HG02610 (cell line): Measurements from ENCODE around the gene MST1R.
"Not testable (repeated sequence)": the region's sequence is repeated elsewhere in the genome, so short reads cannot be mapped to it uniquely, and the experiment has no call there.

Experiments used
- ATAC-seq: cut with Tn5 transposase; IDR thresholded peaks from one replicate; pipeline ENCODE4 v1.9.1; 2021; ENCODE audit warnings: mild to moderate bottlenecking, moderate library complexity; ENCODE audit not compliant: unreplicated experiment

The MST1R gene

GRCh38 chr3:49912881-49913281, 9.2 kb upstream of the MST1R start:
- ATAC-seq, result no peak

- no peak for ATAC-seq
Measured at GRCh38 chr3:49911611-49912010, 7.9 kb upstream of the MST1R start.

- no peak for ATAC-seq
Measured at GRCh38 chr3:49911124-49911420, 7.4 kb upstream of the MST1R start.

GRCh38 chr3:49910409-49911123, 6.9 kb upstream of the MST1R start:
- ATAC-seq, result no peak

- no peak for ATAC-seq
Measured at GRCh38 chr3:49908373-49909199, 4.9 kb upstream of the MST1R start.

- no peak for ATAC-seq
Measured at GRCh38 chr3:49906073-49906743, 2.5 kb upstream of the MST1R start.

GRCh38 chr3:49904448-49904847, 775 bp upstream of the MST1R start:
- not testable (repeated sequence) for ATAC-seq

GRCh38 chr3:49902511-49903345, 945 bp downstream of the MST1R start:
- no peak for ATAC-seq

- ATAC-seq, result no peak
Measured at GRCh38 chr3:49901366-49902339, 2.0 kb downstream of the MST1R start.

GRCh38 chr3:49900491-49901153, 3.1 kb downstream of the MST1R start:
- ATAC-seq, result no peak

GRCh38 chr3:49899815-49900214, 3.9 kb downstream of the MST1R start:
- no peak for ATAC-seq

- no peak for ATAC-seq
Measured at GRCh38 chr3:49898991-49899390, 4.7 kb downstream of the MST1R start.

- ATAC-seq, result no peak
Measured at GRCh38 chr3:49896345-49896744, 7.3 kb downstream of the MST1R start.

GRCh38 chr3:49895791-49896190, 7.9 kb downstream of the MST1R start:
- ATAC-seq, result no peak

- ATAC-seq, result no peak
Measured at GRCh38 chr3:49889296-49889695, 14.4 kb downstream of the MST1R start.

GRCh38 chr3:49886922-49887265, 16.8 kb downstream of the MST1R start:
- ATAC-seq, result no peak

GRCh38 chr3:49883998-49884397, 19.7 kb downstream of the MST1R start:
- no peak for ATAC-seq

- ATAC-seq, result no peak
Measured at GRCh38 chr3:49882166-49882565, 21.5 kb downstream of the MST1R start.

GRCh38 chr3:49880581-49881315, 22.9 kb downstream of the MST1R start:
- no peak for ATAC-seq
